NCI-H1417 (cell line): ENCODE data around the gene SPSB3.
"Not testable (repeated sequence)": the region's sequence is repeated elsewhere in the genome, so short reads cannot be mapped to it uniquely, and the experiment has no call there.

Source experiments
- DNase-seq, 3 experiments: peaks; one replicate each; lab custom pipeline; 2025; lab: John Stamatoyannopoulos, UW

SPSB3 gene

DNA sequence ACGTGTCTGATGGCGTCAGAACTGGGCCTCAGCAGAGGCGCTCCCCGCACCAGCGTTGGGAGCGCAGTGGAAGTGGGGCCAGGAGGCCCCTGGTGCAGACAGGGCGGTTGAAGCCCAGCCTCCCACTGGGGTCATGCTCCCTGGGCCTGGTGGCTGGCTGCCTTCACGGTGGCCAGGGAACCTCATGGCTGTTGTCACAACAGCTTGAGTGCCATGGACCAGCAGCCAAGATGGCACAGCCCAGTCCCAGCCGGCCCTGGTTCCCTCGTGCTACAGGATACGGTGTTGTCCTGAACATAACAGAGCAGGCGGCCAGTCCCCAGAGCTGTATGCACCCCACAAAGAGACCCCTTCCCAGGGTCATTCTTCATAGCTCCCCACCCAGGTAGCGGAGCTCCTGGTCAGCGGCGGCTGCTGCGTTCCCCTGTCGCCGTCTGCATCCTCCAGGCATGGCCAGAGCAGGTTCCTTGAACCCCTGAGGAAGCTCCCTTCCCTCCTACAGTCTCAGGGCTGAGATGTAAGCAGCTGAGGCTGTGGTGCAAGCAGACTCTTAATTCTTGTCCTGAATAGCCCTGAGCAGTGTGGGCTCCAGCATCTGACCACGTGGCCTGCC lies 40.7 kb downstream of the SPSB3 start:
- no peak for DNase-seq

DNA sequence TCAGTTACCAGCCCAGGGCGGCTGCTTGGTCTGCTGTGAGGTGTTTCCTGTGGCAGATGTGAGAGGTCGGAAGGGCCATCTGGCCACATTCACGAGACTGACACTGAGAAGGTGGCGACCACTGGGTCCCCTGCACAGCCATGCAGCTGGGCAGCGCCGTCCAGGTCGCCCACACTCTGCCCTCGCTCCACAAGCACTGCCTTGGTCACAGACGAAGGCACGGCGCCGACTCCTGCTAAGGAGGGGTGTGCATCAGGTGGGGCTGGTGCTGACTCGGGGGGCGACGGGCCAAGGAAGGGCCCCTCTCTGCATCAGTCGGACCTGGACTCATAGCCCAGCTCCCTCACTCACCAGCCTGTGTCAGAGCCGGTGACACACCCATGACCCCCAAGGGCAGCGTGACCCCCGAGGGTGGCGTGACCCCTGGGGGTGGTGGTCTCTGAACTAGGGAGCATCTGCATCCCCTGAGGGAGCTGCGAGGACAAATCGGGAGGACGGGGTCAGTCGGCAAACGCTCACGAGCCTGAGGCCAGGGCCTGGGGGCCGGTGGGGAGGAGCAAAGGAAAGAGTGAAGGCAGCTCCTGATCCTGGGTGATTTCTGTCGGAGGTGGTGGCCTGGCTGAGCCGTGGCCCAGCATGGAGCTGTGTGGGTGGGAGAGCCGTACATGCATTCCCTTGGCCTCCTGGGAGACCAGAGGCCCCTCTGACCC lies 41.4 kb downstream of the SPSB3 start:
- no peak for DNase-seq

DNA sequence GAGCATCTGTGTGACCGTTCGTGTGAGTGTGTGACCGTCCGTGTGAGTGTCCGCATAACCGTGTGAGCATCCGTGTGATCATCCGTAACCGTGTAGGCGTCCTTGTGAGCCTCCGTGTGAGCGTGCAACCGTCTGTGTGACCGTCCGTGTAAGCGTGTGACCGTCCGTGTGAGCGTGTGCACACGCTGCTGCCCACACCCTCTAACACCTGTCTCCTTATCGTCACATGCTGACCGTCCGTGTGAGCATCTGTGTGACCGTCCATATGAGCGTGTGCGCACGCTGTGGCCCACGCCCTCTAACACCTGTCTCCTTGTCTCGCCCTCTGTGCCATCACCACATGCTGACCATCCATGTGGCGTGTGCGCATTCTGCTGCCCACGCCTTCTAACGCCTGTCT lies 42.1 kb downstream of the SPSB3 start:
- DNase-seq: no peak

DNA sequence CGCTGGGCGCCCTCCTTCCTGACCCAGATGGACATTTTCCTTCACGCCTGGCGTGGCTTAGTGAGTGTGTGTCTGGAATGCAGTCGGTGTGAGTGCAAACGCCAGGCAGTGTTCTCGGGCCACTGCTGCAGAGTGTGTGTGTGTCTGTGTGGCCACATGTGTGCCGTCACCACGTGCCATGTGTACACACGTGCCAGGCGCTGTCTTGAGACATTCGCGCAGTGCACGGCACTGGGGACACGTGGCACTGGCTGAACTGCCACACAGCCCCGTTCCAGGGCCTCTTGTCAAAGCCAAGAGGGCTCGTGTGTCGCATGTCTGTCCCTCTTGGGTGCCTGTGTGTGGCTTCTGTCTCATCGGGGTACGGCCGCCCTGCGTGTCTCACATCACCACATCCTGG lies 47.6 kb downstream of the SPSB3 start:
- DNase-seq: no peak

DNA sequence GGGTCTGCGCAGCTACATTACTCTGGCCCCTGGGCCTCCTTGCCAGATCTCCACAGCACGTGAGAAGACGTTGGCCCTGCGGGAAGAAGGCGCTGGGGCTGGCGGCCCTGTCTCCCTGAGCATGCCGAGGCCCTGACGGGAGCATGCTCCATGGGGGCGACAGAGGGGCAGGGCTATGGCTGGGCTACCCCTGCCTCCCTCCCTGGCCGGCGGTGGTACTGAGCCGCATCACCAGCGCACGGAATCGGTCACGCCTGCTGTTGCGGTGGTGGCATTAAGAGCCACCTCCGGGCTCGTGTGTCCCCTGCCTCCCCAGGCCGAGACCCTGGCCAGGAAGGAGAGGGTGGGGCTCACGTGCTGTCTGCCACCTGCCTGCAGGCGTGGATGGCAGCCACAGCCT lies 48.2 kb downstream of the SPSB3 start:
- no peak for DNase-seq

DNA sequence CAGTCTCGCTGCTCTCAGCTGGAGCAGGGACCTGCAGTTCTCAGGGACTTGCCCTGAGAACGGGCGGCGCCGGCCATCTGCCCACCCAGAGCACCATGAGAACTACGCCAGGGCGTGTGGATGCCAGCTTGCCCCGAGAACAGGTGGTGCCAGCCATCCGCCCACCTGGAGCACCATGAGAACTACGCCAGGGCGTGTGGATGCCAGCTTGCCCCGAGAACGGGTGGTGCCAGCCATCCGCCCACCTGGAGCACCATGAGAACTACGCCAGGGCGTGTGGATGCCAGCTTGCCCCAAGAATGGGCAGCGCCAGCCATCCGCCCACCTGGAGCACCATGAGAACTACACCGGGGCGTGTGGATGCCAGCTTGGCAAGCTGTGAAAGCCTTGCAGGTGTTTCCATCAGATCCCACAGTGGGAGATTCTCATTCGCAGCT lies 49.8 kb downstream of the SPSB3 start:
- not testable (repeated sequence) for DNase-seq

DNA sequence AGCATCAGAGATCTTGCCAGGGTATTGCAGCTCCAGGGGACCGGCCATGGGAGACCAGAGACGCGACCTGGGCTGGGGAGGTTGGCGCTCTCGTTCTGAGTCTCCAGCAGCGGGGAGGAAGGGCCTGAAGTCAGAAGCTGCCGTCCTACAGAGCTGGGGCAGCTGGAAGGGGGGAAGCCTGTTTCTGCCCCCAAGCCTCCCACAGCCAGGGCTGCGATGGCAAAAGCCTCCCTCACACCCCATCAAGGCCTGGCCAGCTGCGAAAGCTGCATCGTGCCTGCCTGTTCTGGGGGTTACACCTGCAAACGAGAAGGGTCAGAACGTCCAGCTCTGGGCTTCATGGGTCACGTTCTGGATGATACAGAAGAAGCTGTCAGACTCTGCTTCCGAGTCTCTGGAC lies 50.3 kb downstream of the SPSB3 start:
- DNase-seq: no peak

DNA sequence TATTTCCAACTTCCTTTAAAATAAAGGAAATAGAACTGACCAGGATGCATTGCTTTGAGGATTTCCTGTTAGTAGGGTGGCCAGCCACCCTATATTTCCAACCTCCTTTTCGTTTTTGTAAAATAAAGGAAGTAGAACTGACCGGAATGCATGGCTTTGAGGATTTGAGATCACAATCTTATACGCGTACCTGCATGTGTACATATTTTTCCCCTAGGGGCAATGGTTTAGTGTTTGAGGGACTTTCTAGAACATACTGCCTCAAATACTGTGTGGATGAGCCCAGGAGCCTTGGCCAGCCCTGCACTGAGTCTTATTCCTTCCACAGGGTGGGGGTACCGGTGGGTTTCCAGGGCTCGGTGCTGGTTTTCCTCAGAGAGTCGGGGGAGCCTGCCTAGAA lies 50.8 kb downstream of the SPSB3 start:
- no peak for DNase-seq

DNA sequence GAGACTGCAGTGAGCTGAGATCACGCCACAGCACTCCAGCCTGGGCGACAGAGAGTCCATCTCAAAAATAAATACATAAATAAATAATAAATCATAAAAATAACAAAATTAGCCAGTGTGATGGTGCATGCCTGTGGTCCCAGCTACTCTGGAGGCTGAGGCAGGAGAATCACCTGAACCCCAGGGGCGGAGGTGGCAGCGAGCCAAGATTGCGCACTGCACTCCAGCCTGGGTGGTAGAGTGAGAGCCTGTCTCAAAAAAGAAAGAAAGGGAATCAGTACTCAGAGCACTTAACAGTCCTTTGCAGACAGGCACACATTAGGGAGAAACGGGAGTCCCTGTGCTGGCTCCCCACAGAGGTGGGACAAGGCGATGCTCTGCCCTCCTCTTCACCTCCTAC lies 51.3 kb downstream of the SPSB3 start:
- DNase-seq: no peak

DNA sequence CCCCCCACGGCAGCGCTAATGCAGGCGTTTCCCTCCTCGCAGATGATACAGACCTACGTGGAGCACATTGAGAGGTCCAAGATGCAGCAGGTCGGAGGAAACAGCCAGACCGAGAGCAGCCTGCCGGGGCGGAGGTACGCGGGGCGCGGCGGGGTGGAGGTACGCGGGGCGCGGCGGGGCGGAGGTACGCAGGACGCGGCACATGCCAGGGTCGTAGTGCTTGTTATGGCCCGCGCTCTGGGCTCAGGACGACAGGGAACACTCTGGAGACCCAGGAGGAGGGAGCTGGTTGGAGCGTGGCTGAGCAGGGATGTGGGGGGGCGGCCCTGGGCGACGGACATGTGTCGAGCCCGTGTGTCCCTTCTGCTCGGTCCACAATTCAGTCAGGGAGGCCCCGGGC lies 52.9 kb downstream of the SPSB3 start:
- DNase-seq: no peak

DNA sequence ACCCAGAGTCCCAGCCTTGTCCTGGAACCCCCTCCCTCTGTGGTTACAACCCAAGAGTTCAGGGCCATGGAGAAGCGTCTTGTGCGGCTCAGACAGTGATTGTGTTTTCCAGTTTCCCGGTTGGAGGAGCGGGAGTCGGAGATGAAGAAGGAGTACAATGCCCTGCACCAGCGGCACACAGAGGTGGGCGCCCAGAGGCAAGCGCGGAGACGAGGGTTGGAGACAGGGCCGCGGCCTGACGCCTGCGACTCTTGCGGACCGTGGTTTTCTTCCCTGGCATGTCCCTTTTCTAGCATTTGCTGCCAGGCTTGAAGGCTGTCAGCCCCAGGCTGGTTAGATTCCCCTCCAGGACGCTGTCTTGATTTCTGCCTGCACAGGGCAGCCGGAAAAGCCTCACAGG lies 53.3 kb downstream of the SPSB3 start:
- no peak for DNase-seq

DNA sequence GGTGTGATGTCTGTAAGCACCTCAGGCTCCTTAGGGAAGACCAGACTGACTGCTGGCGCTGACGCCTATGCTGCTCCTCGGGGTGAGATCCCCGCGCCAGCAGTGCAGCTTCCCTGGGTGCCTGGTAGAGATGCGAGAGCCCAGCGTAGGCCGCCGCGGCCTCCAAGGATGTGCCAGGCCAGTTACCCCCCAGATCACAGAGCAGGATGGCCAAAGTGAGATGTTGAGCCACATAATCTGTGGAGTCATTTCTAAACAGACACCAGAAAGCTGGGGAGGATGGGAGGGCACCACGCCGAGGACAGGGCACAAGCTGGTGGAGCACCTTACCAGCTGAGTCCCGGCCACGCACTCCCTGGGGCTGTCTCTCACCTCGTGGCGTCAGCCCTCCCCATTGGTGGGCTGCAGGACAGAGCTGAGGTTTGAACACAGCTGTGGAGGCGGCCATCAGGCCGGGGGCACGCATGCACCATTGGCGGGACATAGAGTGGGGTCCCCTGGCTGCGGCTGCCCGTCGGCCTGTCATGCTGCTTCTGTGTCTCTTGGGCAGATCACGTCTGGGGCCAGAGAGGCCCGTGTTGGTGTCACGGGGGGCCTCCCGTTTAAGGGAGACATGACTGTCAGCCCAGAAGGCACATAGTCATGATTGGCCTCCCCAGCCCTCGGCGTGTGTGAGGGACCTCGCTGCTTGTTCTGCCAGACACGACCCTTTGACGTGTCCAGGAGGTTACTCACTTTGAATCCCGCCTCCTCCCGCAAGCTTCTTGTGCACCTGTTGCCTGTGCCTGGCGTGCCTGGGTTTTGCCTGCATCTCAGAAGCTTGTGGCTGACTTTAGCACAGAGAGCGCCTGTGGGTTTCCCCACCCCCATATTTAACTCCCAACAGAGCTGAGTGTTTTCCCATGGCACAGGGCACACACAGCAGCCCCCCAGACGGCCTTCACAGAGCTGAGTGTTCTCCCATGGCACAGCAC lies 54.4 kb downstream of the SPSB3 start:
- DNase-seq: no peak
